H7 (cell line): Measurements from ENCODE around the gene ARSJ. TPM values are rescaled to one million over a fixed set of nuclear protein-coding genes. Genes with fewer than 3 reads are reported as not detected.

Source experiments
- DNase-seq: peaks from one replicate; pipeline ENCODE4 v3.0.0; 2012
- H3K27me3 ChIP-seq: 2 replicates; pipeline ENCODE4 v1.6.0; 2011; ENCODE audit warnings: mild to moderate bottlenecking, low read length; ENCODE audit not compliant: control insufficient read depth, insufficient read depth
- H3K36me3 ChIP-seq: replicated peaks from 2 replicates; pipeline ENCODE4 v1.5.1; 2011; ENCODE audit warnings: low read length; ENCODE audit not compliant: control insufficient read depth, insufficient read depth
- H3K4me3 ChIP-seq: 2 replicates; pipeline ENCODE4 v1.5.1; 2011; ENCODE audit warnings: low read depth, mild to moderate bottlenecking, control low read depth, low read length, moderate library complexity; ENCODE audit not compliant: insufficient read depth
- total RNA-seq: library from RNA; depleted of rRNA; stranded (reverse); fragments of >200 nt; shearing (Covaris generic); gene quantifications from 2 replicates; pipeline ENCODE4 v1.2.3, GENCODE V29; 2014; rRNA removed

Gene ARSJ
- total RNA-seq, 1 experiment from 2014 or later = 2.7 TPM

GRCh38 chr4:113880240-113881028 is 99.0 kb downstream of the ARSJ start:
- Histone ChIP-seq H3K27me3 (no peaks in the 10 kb centered on the region), H3K4me3 (no peak overlapping the region), H3K36me3 (no peaks in the 10 kb centered on the region)
- no peak for DNase-seq

- no peaks in the 10 kb centered on the region for H3K27me3 ChIP-seq
- no peaks in the 10 kb centered on the region for H3K36me3 ChIP-seq
- no peak for DNase-seq
- H3K4me3 ChIP-seq = no peak overlapping the region
Observed at GRCh38 chr4:113878668-113879067, 100.8 kb downstream of the ARSJ start.

- no peaks in the 10 kb centered on the region for H3K27me3 ChIP-seq
- no peaks in the 10 kb centered on the region for H3K36me3 ChIP-seq
- no peak overlapping the region for H3K4me3 ChIP-seq
- DNase-seq = no peak
Observed at GRCh38 chr4:113874480-113874879, 105.0 kb downstream of the ARSJ start.

GRCh38 chr4:113873508-113873907 is 105.9 kb downstream of the ARSJ start:
- H3K36me3 ChIP-seq = no peaks in the 10 kb centered on the region
- H3K4me3 ChIP-seq = no peak overlapping the region
- no peak for DNase-seq
- H3K27me3 ChIP-seq = no peaks in the 10 kb centered on the region

- no peak for DNase-seq
- no peaks in the 10 kb centered on the region for H3K36me3 ChIP-seq
- H3K4me3 ChIP-seq = no peak overlapping the region
- no peaks in the 10 kb centered on the region for H3K27me3 ChIP-seq
Observed at GRCh38 chr4:113872426-113873260, 106.8 kb downstream of the ARSJ start.

- Histone ChIP-seq H3K36me3 (no peaks in the 10 kb centered on the region), H3K27me3 (no peaks in the 10 kb centered on the region), H3K4me3 (no peak overlapping the region)
- DNase-seq = no peak
Observed at GRCh38 chr4:113871080-113871479, 108.4 kb downstream of the ARSJ start.

- H3K27me3 ChIP-seq = no peaks in the 10 kb centered on the region
- H3K4me3 ChIP-seq = no peak overlapping the region
- no peak for DNase-seq
- H3K36me3 ChIP-seq = no peaks in the 10 kb centered on the region
Observed at GRCh38 chr4:113869743-113870375, 109.6 kb downstream of the ARSJ start.

GRCh38 chr4:113866611-113867010 is 112.8 kb downstream of the ARSJ start:
- Histone ChIP-seq H3K36me3 (no peaks in the 10 kb centered on the region), H3K4me3 (no peak overlapping the region), H3K27me3 (no peaks in the 10 kb centered on the region)
- no peak for DNase-seq

GRCh38 chr4:113858924-113859323 is 120.5 kb downstream of the ARSJ start:
- no peaks in the 10 kb centered on the region for H3K36me3 ChIP-seq
- DNase-seq = no peak

GRCh38 chr4:113851816-113852215 is 127.6 kb downstream of the ARSJ start:
- Histone ChIP-seq H3K36me3 (no peaks in the 10 kb centered on the region), H3K4me3 (no peak overlapping the region), H3K27me3 (no peaks in the 10 kb centered on the region)
- no peak for DNase-seq

More at GRCh38 chr4:113858924-113859323, 120.5 kb downstream of the ARSJ start:
- H3K4me3 ChIP-seq = no peak overlapping the region
- no peaks in the 10 kb centered on the region for H3K27me3 ChIP-seq

Other genes with a start within 250 kb of the ARSJ start
- 21.5 and 29.0 TPM in 2 replicates for gene CAMK2D, start 217.9 kb downstream of the ARSJ start, total RNA-seq